Heart right ventricle (tissue), 16 donors: Measurements from ENCODE around the gene TMC2. TPM values are rescaled to one million over a fixed set of nuclear protein-coding genes. Genes with fewer than 3 reads are reported as not detected.
A peak's percentile ranks its signal among the peaks of the same experiment; 100 is the strongest.
"Not testable (repeated sequence)": the region's sequence is repeated elsewhere in the genome, so short reads cannot be mapped to it uniquely, and the experiment has no call there.

Experiments used
- ATAC-seq, 8 donors: fragments of 200-7000 bp; cut with Tn5 transposase; one replicate each; pipeline ENCODE4 v1.9.1; 2020; ENCODE audit warnings: mild to moderate bottlenecking in 8 of 8, moderate library complexity in 8 of 8, moderate number of reproducible peaks in 1 of 8
- DNase-seq, 2 donors: peaks; one replicate each; pipeline ENCODE4 v3.0.0-alpha.2; 2020
- H3K27ac ChIP-seq, 10 donors: fragments of 200-600 bp; sonication (generic) in 2 of 10; one replicate each; pipeline versions ENCODE4 v1.5.0 to v1.8.0; 2020 to 2022; ENCODE audit warnings: mild to moderate bottlenecking in 3 of 10
- H3K27me3 ChIP-seq, 7 donors: fragments of 200-600 bp; one replicate each; pipeline ENCODE4 v1.8.0; 2021 to 2022; ENCODE audit warnings: mild to moderate bottlenecking in 2 of 7
- H3K36me3 ChIP-seq, 9 donors: fragments of 200-600 bp; sonication (generic) in 1 of 9; one replicate each; pipeline versions ENCODE4 v1.5.0 to v1.8.0; 2020 to 2022; ENCODE audit warnings: mild to moderate bottlenecking in 2 of 9
- H3K4me1 ChIP-seq, 9 donors: fragments of 200-600 bp; sonication (generic) in 1 of 9; one replicate each; pipeline versions ENCODE4 v1.5.0 to v1.8.0; 2020 to 2022; ENCODE audit warnings: mild to moderate bottlenecking in 4 of 9
- H3K4me3 ChIP-seq, 10 donors: fragments of 200-600 bp; sonication (generic) in 2 of 10; one replicate each; pipeline versions ENCODE4 v1.5.0 to v1.8.0; 2020 to 2022; ENCODE audit warnings: mild to moderate bottlenecking in 7 of 10, moderate library complexity in 2 of 10
- H3K9me3 ChIP-seq, 11 donors: fragments of 200-600 bp in 10 of 11; sonication (generic) in 2 of 11; one replicate each; pipeline versions ENCODE4 v1.5.0 to v1.8.0; 2013 to 2022; ENCODE audit warnings: mild to moderate bottlenecking in 2 of 11, control low read depth in 1 of 11, moderate library complexity in 1 of 11
- CTCF ChIP-seq, 9 donors: fragments of 200-600 bp; sonication (generic) in 2 of 9; IDR thresholded peaks; one replicate each; pipeline versions ENCODE4 v1.5.0 to v1.8.0; 2021 to 2022; ENCODE audit warnings: antibody characterized with exemption in 9 of 9, mild to moderate bottlenecking in 5 of 9, moderate library complexity in 1 of 9
- WGBS, 2 donors: extraction: QIAGEN DNeasy Blood & Tissue Kit; methylation state at CpG; one replicate each; pipeline ENCODE4 v1.1.7; 2013; ENCODE audit warnings: inconsistent platforms in 1 of 2; 5-methylcytosine and 5-hydroxymethylcytosine counted together
- intact Hi-C, 10 donors: fragments of 100-400 bp; cut with DNase I; formaldehyde crosslinking; loops; one replicate each; pipeline versions ENCODE4 v1.11.1 to v1.14.2; 2022
- polyA plus RNA-seq, 2 donors: library from polyadenylated mRNA; stranded (reverse); fragments of 200-250 nt; gene quantifications; one replicate each; pipeline ENCODE4 v1.2.3, GENCODE V29; 2013
- total RNA-seq, 10 donors: library from RNA; stranded (reverse); fragmentation: NEBNext Ultra II Directional in 3 of 10; extraction: Animal tissue kit (Norgen Biotek cat#: 25700) in 3 of 10; gene quantifications; one replicate each; pipeline versions ENCODE4 v1.2.1 to v1.2.4, GENCODE V29; 2021 to 2023
- donor health status: Arrhythmogenic right ventricular cardiomyopathy.
- donor health status: ischemic (EF 13 %, LVEDD 7.1; RV severe dilation, severe dysfunction).
- donor health status: healthy with polysubstance abuse.
- donor health status: DM: no; HTN: yes; CAD: no.
- donor health status: DM: no; HTN: no; CAD: no.
- donor health status: ischemic (EF 25% LVEDD 6.9; RV normal size, moderate dysfunction).
- donor health status: ischemic (EF 25% LVEDD 5.7; RV mildly dilated, moderate dysfunction).
- donor health status: healthy.
- donor health status: DM: yes; HTN: yes; CAD: no.
- donor health status: Ischemic cardiomyopathy.
- donor health status: ischemic (EF 35%, LVEDD 5.7; RV mildly dilated, moderate dysfunction).
- donor health status: nonischemic (EF 11% LVEDD 7.7; RV severe dilation, severe dysfunction).
- donor health status: DM: yes; HTN: yes; CAD: no.
- donor health status: PGD.
- donor health status: ischemic (EF 29% LVEDD 5.4; RV normal size, mild dysfunction).
- donor health status: nonischemic (EF 23%, LVEDD 6.1; RV moderate dilation, normal function).

Gene TMC2
- total and polyA plus RNA-seq, 12 donors, result 0.20 TPM; not detected in 11

DNA sequence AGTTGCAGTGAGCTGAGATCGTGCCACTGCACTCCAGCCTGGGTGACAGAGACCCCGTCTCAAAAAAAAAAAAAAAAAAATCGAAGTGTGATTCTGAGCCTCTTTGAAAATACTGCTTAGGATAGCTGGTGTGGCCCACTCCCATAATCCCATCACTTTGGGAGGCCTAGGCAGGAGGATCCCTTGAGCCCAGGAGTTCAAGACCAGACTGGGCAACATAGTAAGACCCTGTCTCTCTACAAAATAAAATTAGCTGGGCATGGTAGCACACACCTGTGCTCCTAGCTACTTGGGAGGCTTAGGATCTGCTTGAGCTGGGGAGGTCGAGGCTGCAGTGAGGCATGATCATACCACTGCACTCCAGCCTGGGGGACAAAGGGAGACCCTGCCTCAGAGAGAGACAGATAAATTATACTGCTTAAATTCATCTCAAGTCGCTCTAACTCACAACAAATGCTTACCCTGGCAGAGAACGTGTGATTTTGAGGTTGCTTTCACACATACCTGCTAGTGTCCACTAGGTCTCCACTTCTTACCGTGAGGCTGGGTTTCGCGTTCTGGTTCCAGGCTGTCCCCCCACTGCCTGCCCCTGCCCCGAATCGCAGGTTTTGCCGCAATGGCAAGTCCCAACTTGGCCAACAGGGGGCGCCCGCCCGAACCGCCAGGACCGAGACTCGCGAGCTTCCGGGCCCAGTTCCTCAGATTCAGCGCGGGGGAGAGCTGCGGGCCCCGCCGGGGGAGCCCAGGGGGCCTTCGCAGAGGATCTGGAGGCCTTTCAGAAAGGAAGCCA, 12.3 kb upstream of the TMC2 start:
- peak overlapping the region; percentile 55 to 96 (median 92) for H3K27ac ChIP-seq
- H3K4me3 ChIP-seq, result peak overlapping the region; percentile 58 to 95 (median 72)
- DNase-seq, result peak; percentile 88 to 90
- H3K36me3 ChIP-seq, result no peaks in the 10 kb centered on the region
- 11 to 12% methylated on average over 26 of the region's 26 CpGs for WGBS, 2 donors
- H3K4me1 ChIP-seq, result peaks cover 0 to 35% (median 6%) of the 10 kb centered on the region in 9 donors
- H3K27me3 ChIP-seq, result peaks cover 0 to 5% (median 0%) of the 10 kb centered on the region in 7 donors
- peak; percentile 78 to 87 (median 84) for ATAC-seq
- intact Hi-C loops, result loop anchor here in 7 of 10 donors (2.0 to 10.0 kb wide), 4 partner anchors 121 to 481 kb away; no protein-coding TSS in a partner anchor
- TF ChIP-seq CTCF (IDR thresholded peaks at IDR 0.05), result peak; percentile 88 to 99 (median 96)
- no peaks in the 10 kb centered on the region for H3K9me3 ChIP-seq

DNA sequence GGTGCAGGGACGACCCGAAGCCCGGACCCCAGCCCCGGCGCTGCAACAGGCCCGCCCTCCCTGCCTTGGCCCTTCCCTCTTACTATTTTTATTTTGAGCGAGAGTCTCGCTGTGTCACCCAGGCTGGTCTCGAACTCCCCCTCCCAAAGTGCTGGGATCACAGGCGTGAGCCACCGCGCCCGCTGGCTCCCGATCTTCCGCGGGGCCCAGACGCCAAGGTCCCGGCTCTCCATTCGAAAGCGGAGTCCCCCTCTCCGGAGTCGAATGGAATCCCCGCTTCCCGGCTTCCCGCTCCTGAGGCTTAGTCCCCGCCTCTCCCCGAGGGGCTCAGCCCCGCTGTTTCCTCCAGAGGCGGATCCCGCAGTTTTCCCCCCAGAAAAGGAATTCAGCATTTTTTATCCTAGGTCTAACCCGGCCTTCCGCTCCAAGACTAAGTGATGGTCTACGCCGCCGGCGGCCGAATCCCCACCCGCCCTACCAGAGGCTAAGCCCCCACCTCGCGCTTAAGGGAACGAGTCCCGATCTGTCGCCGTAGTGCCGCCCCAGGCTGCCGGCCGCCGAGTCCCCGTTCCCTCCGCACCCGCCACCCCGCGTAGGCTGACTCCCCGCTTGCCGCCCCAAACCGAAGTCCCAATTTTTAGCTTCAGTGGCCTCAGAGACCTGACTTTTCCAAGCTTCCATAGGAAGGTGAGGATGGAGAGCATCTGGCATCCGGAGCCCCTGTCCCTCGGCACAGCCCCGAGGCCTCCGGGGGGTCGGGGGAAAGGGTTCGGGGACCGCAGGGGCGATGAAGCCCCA, 11.5 kb upstream of the TMC2 start:
- Histone ChIP-seq H3K36me3 (no peaks in the 10 kb centered on the region), H3K9me3 (no peaks in the 10 kb centered on the region), H3K27ac (peak overlapping the region; percentile 55 to 96 (median 92)), H3K4me3 (peak overlapping the region; percentile 58 to 95 (median 72)), H3K27me3 (peaks cover 0 to 5% (median 0%) of the 10 kb centered on the region in 7 donors), H3K4me1 (peaks cover 0 to 35% (median 6%) of the 10 kb centered on the region in 9 donors)
- intact Hi-C loops, result loop anchor here (2.0 to 10.0 kb wide), 5 partner anchors 120 to 480 kb away; partner anchors contain the start of gene NOP56 (in 2 of the 10)
- WGBS, 2 donors, result 0 to 1% methylated on average over 64 of the region's 64 CpGs
- ATAC-seq (peak; percentile 56 to 80 (median 71)), DNase-seq (peak; percentile 43 to 49)
- peak in 3 of 9 donors; percentile 3 to 29 (median 24) for TF ChIP-seq CTCF (IDR thresholded peaks at IDR 0.05)

GRCh38 chr20:2526218-2526583, 10.2 kb upstream of the TMC2 start:
- not testable (repeated sequence) for H3K27me3 ChIP-seq, H3K9me3 ChIP-seq, ATAC-seq, H3K36me3 ChIP-seq, DNase-seq
- WGBS, 2 donors, result 95 to 96% methylated on average over 5 of the region's 5 CpGs
- H3K4me3 ChIP-seq, result peak overlapping the region in 1 of 10 donors; percentile 65
- intact Hi-C loops, result loop anchor here in 7 of 10 donors (5.0 to 10.0 kb wide), 4 partner anchors 119 to 479 kb away; partner anchors contain the start of gene NOP56 (in 2 of the 7)
- H3K27ac ChIP-seq, result peak overlapping the region in 3 of 10 donors; percentile 91 to 96 (median 91)
- peaks cover 0 to 32% (median 6%) of the 10 kb centered on the region in 9 donors for H3K4me1 ChIP-seq

DNA sequence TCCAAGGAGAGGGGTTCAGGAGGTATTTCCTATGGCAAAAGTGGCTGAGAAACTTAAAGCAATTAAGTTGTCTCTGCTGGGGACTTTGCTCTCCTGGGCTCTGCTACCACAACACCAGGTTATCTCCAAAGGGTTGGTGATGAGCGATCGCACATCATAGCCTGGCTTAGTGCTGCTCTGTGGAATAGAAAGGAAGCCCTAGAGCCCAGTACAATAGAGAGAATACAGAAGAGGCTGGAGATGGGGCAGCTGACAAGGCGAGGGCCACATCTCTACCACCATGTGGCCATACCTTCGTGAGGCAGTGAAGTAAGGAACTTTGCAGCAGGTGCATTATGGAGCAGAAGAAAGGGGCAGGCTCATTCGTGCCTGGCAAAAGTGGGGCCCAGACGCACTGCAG, 8.6 kb upstream of the TMC2 start:
- Histone ChIP-seq H3K9me3 (no peaks in the 10 kb centered on the region), H3K27ac (no peak overlapping the region), H3K36me3 (no peaks in the 10 kb centered on the region), H3K4me1 (peaks cover 0 to 21% (median 6%) of the 10 kb centered on the region in 9 donors), H3K4me3 (no peak overlapping the region), H3K27me3 (peaks cover 0 to 1% (median 0%) of the 10 kb centered on the region in 7 donors)
- DNase-seq (no peak), ATAC-seq (no peak)
- no peak for TF ChIP-seq CTCF (IDR thresholded peaks at IDR 0.05)
- intact Hi-C loops, result loop anchor here in 7 of 10 donors (5.0 to 10.0 kb wide), 4 partner anchors 117 to 477 kb away; partner anchors contain the start of gene NOP56 (in 2 of the 7)
- 84 to 86% methylated on average over 6 of the region's 6 CpGs for WGBS, 2 donors
